ENCODE results near the gene CSKMT. TPM values are rescaled to one million over a fixed set of nuclear protein-coding genes. Genes with fewer than 3 reads are reported as not detected.

Gene CSKMT
- total RNA-seq, 1 experiment from 2014 or later, result 63.5 TPM

DNA sequence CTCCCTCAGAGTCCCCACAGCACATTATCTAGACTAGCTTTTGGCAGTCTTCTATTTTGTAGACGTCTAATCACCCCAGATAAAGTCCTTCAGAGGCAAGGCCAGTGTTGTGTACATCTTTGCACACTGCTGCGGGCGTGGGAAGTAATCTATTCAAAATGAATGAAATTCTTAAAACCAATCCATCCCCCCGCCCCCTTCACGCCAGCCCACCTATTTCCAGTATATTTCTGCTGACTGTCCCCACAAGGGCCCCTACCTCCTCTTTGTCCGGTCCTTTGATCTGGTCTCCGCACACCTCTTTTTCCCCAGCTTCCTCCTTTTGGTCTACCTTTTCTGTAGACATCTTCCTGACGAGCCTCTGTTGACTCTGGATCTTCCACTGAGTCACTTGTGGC, 41.7 kb downstream of the CSKMT start:
- H3K4me3 ChIP-seq (replicated peaks in 1 of 2; ENCODE audit: low read depth in 1 of 2, low read length in 2 of 2), result no peak overlapping the region
- intact Hi-C loops (cut with micrococcal nuclease), result no loop called here
- no peaks in the 10 kb centered on the region for H3K9me3 ChIP-seq (ENCODE audit: control insufficient read depth in 1 of 2, insufficient read depth in 1 of 2, low read depth in 1 of 2, low read length in 2 of 2)
- TF ChIP-seq JUND (IDR thresholded peaks at IDR 0.05) (no peak), CBX3 (IDR thresholded peaks at IDR 0.05; ENCODE audit: low read depth) (no peak), ELF1 (IDR thresholded peaks at IDR 0.05; ENCODE audit: borderline replicate concordance, low read depth) (no peak), CEBPB (IDR thresholded peaks at IDR 0.05; ENCODE audit: low read depth) (no peak), FOSL1 (IDR thresholded peaks at IDR 0.05; ENCODE audit: low read depth) (no peak), EZH2 (IDR thresholded peaks at IDR 0.05) (no peak), SRF (IDR thresholded peaks at IDR 0.05; ENCODE audit: low read depth) (no peak), ZFX (IDR thresholded peaks at IDR 0.05) (no peak)
- TF ChIP-seq, protein P1, sequence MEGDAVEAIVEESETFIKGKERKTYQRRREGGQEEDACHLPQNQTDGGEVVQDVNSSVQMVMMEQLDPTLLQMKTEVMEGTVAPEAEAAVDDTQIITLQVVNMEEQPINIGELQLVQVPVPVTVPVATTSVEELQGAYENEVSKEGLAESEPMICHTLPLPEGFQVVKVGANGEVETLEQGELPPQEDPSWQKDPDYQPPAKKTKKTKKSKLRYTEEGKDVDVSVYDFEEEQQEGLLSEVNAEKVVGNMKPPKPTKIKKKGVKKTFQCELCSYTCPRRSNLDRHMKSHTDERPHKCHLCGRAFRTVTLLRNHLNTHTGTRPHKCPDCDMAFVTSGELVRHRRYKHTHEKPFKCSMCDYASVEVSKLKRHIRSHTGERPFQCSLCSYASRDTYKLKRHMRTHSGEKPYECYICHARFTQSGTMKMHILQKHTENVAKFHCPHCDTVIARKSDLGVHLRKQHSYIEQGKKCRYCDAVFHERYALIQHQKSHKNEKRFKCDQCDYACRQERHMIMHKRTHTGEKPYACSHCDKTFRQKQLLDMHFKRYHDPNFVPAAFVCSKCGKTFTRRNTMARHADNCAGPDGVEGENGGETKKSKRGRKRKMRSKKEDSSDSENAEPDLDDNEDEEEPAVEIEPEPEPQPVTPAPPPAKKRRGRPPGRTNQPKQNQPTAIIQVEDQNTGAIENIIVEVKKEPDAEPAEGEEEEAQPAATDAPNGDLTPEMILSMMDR (IDR thresholded peaks at IDR 0.05 in 2 of 3, conservative IDR thresholded peaks at IDR 0.05 in 1 of 3; ENCODE audit: borderline replicate concordance in 1 of 3, insufficient read depth in 1 of 3, low read depth in 2 of 3, low read length in 2 of 3), result no peak
- TF ChIP-seq, protein P2, sequence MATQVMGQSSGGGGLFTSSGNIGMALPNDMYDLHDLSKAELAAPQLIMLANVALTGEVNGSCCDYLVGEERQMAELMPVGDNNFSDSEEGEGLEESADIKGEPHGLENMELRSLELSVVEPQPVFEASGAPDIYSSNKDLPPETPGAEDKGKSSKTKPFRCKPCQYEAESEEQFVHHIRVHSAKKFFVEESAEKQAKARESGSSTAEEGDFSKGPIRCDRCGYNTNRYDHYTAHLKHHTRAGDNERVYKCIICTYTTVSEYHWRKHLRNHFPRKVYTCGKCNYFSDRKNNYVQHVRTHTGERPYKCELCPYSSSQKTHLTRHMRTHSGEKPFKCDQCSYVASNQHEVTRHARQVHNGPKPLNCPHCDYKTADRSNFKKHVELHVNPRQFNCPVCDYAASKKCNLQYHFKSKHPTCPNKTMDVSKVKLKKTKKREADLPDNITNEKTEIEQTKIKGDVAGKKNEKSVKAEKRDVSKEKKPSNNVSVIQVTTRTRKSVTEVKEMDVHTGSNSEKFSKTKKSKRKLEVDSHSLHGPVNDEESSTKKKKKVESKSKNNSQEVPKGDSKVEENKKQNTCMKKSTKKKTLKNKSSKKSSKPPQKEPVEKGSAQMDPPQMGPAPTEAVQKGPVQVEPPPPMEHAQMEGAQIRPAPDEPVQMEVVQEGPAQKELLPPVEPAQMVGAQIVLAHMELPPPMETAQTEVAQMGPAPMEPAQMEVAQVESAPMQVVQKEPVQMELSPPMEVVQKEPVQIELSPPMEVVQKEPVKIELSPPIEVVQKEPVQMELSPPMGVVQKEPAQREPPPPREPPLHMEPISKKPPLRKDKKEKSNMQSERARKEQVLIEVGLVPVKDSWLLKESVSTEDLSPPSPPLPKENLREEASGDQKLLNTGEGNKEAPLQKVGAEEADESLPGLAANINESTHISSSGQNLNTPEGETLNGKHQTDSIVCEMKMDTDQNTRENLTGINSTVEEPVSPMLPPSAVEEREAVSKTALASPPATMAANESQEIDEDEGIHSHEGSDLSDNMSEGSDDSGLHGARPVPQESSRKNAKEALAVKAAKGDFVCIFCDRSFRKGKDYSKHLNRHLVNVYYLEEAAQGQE (IDR thresholded peaks at IDR 0.05; ENCODE audit: low read depth), result no peak
- TF ChIP-seq, protein P3, sequence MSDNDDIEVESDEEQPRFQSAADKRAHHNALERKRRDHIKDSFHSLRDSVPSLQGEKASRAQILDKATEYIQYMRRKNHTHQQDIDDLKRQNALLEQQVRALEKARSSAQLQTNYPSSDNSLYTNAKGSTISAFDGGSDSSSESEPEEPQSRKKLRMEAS (IDR thresholded peaks at IDR 0.05), result no peak
- TF ChIP-seq, protein P4, sequence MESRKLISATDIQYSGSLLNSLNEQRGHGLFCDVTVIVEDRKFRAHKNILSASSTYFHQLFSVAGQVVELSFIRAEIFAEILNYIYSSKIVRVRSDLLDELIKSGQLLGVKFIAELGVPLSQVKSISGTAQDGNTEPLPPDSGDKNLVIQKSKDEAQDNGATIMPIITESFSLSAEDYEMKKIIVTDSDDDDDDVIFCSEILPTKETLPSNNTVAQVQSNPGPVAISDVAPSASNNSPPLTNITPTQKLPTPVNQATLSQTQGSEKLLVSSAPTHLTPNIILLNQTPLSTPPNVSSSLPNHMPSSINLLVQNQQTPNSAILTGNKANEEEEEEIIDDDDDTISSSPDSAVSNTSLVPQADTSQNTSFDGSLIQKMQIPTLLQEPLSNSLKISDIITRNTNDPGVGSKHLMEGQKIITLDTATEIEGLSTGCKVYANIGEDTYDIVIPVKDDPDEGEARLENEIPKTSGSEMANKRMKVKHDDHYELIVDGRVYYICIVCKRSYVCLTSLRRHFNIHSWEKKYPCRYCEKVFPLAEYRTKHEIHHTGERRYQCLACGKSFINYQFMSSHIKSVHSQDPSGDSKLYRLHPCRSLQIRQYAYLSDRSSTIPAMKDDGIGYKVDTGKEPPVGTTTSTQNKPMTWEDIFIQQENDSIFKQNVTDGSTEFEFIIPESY (IDR thresholded peaks at IDR 0.05; ENCODE audit: extremely low read depth, insufficient replicate concordance, low read length), result no peak
- TF ChIP-seq, protein P5, sequence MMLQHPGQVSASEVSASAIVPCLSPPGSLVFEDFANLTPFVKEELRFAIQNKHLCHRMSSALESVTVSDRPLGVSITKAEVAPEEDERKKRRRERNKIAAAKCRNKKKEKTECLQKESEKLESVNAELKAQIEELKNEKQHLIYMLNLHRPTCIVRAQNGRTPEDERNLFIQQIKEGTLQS (IDR thresholded peaks at IDR 0.05), result no peak
- BruUV-seq (replicated peaks), result no TSS peak
- POLR2A ChIA-PET, result interaction anchor here (1.1 to 2.3 kb wide), 3 partner anchors 20 to 42 kb away, joined by 3 to 6 read pairs (median 4); partner anchors contain the start of genes C11orf98, CSKMT, HNRNPUL2 and LBHD1
- H3K4me2 ChIP-seq (ENCODE audit: low read length), result peak overlapping the region; percentile 85
- ATAC-seq, result no peak
- H3K4me1 ChIP-seq (ENCODE audit: control insufficient read depth in 1 of 2, insufficient read depth in 2 of 2, low read length in 2 of 2), result peaks cover 5 to 20% of the 10 kb centered on the region in 2 experiments
- no peaks in the 10 kb centered on the region for H4K20me1 ChIP-seq (ENCODE audit: insufficient read depth)
- CTCF ChIA-PET, result interaction anchor here (0.9 to 1.5 kb wide), 4 partner anchors 13 to 282 kb away, joined by 3 to 4 read pairs (median 4); partner anchors contain the start of gene TTC9C
- H3K27me3 ChIP-seq (ENCODE audit: insufficient read depth, low read length), result no peaks in the 10 kb centered on the region
- peaks cover 12% of the 10 kb centered on the region for H3K79me2 ChIP-seq (ENCODE audit: insufficient read depth, low read length)
- H2AFZ ChIP-seq (ENCODE audit: low read depth, low read length, poor library complexity, severe bottlenecking), result no peak overlapping the region
- no peaks in the 10 kb centered on the region for H3K9me2 ChIP-seq (ENCODE audit: insufficient read depth)
- H3K27ac ChIP-seq (ENCODE audit: low read depth, low read length), result peak overlapping the region; percentile 80
- DNase-seq (ENCODE audit: low read depth, low spot score), result no peak
- H3K36me3 ChIP-seq (ENCODE audit: control insufficient read depth in 1 of 2, insufficient read depth in 2 of 2, low read length in 2 of 2), result peaks cover 8 to 31% of the 10 kb centered on the region in 2 experiments
- peak overlapping the region; percentile 84; the same call in 1 of the 2 replicates for H3K9ac ChIP-seq (ENCODE audit: low read length)
- RAD21 ChIA-PET (ENCODE audit: low non-redundant PET in 1 of 2, low total read pairs in 2 of 2, uncharacterized antibody in 2 of 2, unreplicated experiment in 2 of 2), result no interaction called here

Data from HCT116 (cell line).